ENCODE data around the gene PRUNE1.

DNA sequence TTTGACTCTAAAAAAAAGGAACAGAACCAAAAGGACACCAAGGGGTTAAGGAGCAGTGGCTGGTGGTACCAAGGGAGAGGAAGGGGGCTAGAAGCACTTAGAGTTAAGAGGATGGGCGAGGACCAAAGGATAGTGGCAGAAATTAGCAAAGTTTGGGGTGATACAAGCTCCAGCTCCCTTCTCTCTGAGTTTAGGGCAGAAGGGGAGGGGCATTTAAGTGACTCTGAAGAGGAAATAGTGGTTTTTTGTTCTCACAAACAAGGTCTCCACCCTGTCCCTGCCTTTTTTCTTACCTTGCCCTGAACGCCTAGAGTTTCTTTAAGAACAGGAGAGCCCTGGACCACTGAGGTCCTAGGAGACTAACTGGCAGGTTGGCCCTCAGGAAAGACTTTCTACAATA, 47.9 kb downstream of the PRUNE1 start:
- TF ChIP-seq, protein P1, sequence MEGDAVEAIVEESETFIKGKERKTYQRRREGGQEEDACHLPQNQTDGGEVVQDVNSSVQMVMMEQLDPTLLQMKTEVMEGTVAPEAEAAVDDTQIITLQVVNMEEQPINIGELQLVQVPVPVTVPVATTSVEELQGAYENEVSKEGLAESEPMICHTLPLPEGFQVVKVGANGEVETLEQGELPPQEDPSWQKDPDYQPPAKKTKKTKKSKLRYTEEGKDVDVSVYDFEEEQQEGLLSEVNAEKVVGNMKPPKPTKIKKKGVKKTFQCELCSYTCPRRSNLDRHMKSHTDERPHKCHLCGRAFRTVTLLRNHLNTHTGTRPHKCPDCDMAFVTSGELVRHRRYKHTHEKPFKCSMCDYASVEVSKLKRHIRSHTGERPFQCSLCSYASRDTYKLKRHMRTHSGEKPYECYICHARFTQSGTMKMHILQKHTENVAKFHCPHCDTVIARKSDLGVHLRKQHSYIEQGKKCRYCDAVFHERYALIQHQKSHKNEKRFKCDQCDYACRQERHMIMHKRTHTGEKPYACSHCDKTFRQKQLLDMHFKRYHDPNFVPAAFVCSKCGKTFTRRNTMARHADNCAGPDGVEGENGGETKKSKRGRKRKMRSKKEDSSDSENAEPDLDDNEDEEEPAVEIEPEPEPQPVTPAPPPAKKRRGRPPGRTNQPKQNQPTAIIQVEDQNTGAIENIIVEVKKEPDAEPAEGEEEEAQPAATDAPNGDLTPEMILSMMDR (IDR thresholded peaks at IDR 0.05; ENCODE audit: low read depth, low read length) = no peak
- no peak for TF ChIP-seq EZH2phosphoT487 (IDR thresholded peaks at IDR 0.05; ENCODE audit: low read depth)
